GM12892 (cell line): Measurements from ENCODE around the gene FSHR. TPM values are rescaled to one million over a fixed set of nuclear protein-coding genes. Genes with fewer than 3 reads are reported as not detected.

Experiments
- DNase-seq: peaks from one replicate; pipeline ENCODE4 v3.0.0; 2011; ENCODE audit not compliant: insufficient read length
- FAIRE-seq: peaks from 2 replicates; lab custom pipeline; 2011; peaks lifted over from hg19 to GRCh38; lab: Jason Lieb, UNC
- POLR2A ChIP-seq: IDR thresholded peaks from 2 replicates; pipeline ENCODE4 v1.6.1; 2011; ENCODE audit warnings: low read depth, low read length, control low read depth
- POLR2AphosphoS5 ChIP-seq: IDR thresholded peaks from 2 replicates; pipeline ENCODE4 v1.6.1; 2011; ENCODE audit warnings: low read depth, low read length, control low read depth
- TAF1 ChIP-seq: IDR thresholded peaks from 2 replicates; pipeline ENCODE4 v1.6.1; 2011; ENCODE audit warnings: low read depth, mild to moderate bottlenecking, control low read depth, low read length, borderline replicate concordance
- polyA plus RNA-seq: library from polyadenylated mRNA; unstranded; fragments of >200 nt; gene quantifications from one replicate; pipeline ENCODE4 v1.2.1, GENCODE V29; 2012; ENCODE audit warnings: missing spikeins, inconsistent platforms; ENCODE audit not compliant: missing spikeins

The FSHR gene
- not detected for polyA plus RNA-seq

- DNase-seq (no peak), FAIRE-seq (no peak)
- no peak for TF ChIP-seq TAF1
- TF ChIP-seq POLR2A = no peak
- TF ChIP-seq POLR2AphosphoS5 = no peak
These were observed at the start of gene FSHR for GRCh38 chr2:49154140-49154539. FSHR (minus strand) TSS chr2:49154515; CDS start chr2:49154417, 98 bp downstream.

- no peak for DNase-seq
- TF ChIP-seq TAF1 (no peak), POLR2A (no peak), POLR2AphosphoS5 (no peak)
- FAIRE-seq = no peak
These were observed 45.0 kb upstream of the FSHR start for GRCh38 chr2:49199266-49199665.

GRCh38 chr2:49194701-49195100, 40.4 kb upstream of the FSHR start:
- FAIRE-seq = no peak
- TF ChIP-seq TAF1 (no peak), POLR2A (no peak), POLR2AphosphoS5 (no peak)
- no peak for DNase-seq

- TF ChIP-seq TAF1 (no peak), POLR2AphosphoS5 (no peak), POLR2A (no peak)
- FAIRE-seq (no peak), DNase-seq (no peak)
These were observed 37.7 kb upstream of the FSHR start for GRCh38 chr2:49192036-49192435.

- TF ChIP-seq TAF1 = no peak
- no peak for TF ChIP-seq POLR2AphosphoS5
- no peak for TF ChIP-seq POLR2A
- FAIRE-seq (no peak), DNase-seq (no peak)
These were observed 35.4 kb upstream of the FSHR start for GRCh38 chr2:49189512-49190225.

- no peak for FAIRE-seq
- DNase-seq = no peak
- TF ChIP-seq TAF1 (no peak), POLR2AphosphoS5 (no peak), POLR2A (no peak)
These were observed 31.8 kb upstream of the FSHR start for GRCh38 chr2:49186050-49186648.

- DNase-seq (no peak), FAIRE-seq (no peak)
- TF ChIP-seq POLR2AphosphoS5 (no peak), POLR2A (no peak), TAF1 (no peak)
These were observed 24.3 kb upstream of the FSHR start for GRCh38 chr2:49178656-49179055.

GRCh38 chr2:49177194-49177593, 22.9 kb upstream of the FSHR start:
- no peak for FAIRE-seq
- no peak for TF ChIP-seq TAF1
- TF ChIP-seq POLR2AphosphoS5 = no peak
- no peak for TF ChIP-seq POLR2A
- no peak for DNase-seq

GRCh38 chr2:49175831-49176230, 21.5 kb upstream of the FSHR start:
- FAIRE-seq (no peak), DNase-seq (no peak)
- no peak for TF ChIP-seq POLR2A
- TF ChIP-seq POLR2AphosphoS5 = no peak
- TF ChIP-seq TAF1 = no peak

- DNase-seq (no peak), FAIRE-seq (no peak)
- TF ChIP-seq POLR2A (no peak), TAF1 (no peak)
These were observed 20.4 kb upstream of the FSHR start for GRCh38 chr2:49174750-49175149.

- DNase-seq = no peak
- no peak for TF ChIP-seq POLR2AphosphoS5
- no peak for TF ChIP-seq TAF1
- no peak for TF ChIP-seq POLR2A
- FAIRE-seq = no peak
These were observed 12.8 kb upstream of the FSHR start for GRCh38 chr2:49167131-49167530.

- DNase-seq (no peak), FAIRE-seq (no peak)
- TF ChIP-seq TAF1 (no peak), POLR2A (no peak), POLR2AphosphoS5 (no peak)
These were observed 11.3 kb upstream of the FSHR start for GRCh38 chr2:49165662-49166061.
